Loucy (cell line): ENCODE results near the gene RPH3AL.

Experiments
- EZH2phosphoT487 ChIP-seq: fragments of 200-600 bp; IDR thresholded peaks from 2 replicates; pipeline ENCODE4 v1.6.1; 2018; ENCODE audit warnings: antibody characterized with exemption, mild to moderate bottlenecking, moderate library complexity, borderline replicate concordance
- TF ChIP-seq, protein P1 (sequence below): fragments of 200-600 bp; sonication (generic); conservative IDR thresholded peaks from 2 replicates; pipeline ENCODE4 v1.5.1; 2014; ENCODE audit warnings: mild to moderate bottlenecking, antibody characterized with exemption, low read length

DNA sequence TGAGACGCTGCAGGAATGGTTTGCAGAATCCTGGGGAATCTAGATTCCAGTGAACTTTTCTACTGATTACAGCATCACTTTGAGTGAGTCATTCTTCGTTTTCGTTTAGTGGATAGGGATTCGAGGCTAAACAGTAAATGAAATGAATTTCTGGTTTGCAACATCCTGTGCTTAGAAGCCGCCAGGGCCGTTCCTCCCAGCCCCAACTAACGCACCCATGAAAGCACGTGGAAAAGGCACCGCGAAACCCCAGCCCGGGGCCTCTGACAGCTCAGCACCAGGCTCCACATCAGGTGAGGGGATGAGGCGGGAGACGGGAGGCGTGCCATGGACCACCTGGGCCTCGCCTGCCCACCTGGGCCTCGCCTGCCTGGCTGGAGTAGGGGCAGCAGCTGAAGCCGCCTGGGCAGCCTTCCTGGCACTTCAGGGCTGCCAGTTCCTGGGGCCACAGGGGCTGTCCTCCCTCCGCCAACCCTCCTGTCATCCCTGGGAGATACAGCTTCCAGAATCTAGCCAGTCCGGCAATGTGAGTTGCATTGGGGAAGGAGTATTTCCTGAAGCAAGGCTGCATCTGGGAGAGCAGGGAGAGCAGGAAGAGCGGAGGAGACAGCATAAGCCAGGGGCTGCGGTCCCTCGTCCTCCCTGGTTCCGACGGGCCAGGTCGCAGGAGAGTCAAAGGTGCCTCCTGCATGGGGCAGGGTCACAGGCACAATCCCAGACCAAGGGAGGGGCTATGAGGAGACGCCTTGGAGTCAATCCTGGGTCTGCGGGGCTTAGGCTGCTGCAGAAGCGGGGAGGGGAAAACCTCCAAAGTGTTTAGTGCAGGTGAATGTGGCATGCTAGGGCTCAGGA is 78.4 kb downstream of the RPH3AL start:
- TF ChIP-seq, protein P1, sequence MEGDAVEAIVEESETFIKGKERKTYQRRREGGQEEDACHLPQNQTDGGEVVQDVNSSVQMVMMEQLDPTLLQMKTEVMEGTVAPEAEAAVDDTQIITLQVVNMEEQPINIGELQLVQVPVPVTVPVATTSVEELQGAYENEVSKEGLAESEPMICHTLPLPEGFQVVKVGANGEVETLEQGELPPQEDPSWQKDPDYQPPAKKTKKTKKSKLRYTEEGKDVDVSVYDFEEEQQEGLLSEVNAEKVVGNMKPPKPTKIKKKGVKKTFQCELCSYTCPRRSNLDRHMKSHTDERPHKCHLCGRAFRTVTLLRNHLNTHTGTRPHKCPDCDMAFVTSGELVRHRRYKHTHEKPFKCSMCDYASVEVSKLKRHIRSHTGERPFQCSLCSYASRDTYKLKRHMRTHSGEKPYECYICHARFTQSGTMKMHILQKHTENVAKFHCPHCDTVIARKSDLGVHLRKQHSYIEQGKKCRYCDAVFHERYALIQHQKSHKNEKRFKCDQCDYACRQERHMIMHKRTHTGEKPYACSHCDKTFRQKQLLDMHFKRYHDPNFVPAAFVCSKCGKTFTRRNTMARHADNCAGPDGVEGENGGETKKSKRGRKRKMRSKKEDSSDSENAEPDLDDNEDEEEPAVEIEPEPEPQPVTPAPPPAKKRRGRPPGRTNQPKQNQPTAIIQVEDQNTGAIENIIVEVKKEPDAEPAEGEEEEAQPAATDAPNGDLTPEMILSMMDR = no peak
- no peak for TF ChIP-seq EZH2phosphoT487
